ENCODE results near the gene NCKIPSD. TPM values are rescaled to one million over a fixed set of nuclear protein-coding genes. Genes with fewer than 3 reads are reported as not detected.

NCKIPSD gene
- total RNA-seq, 2 donors from 2014 or later, result 51.7 to 97.7 TPM

DNA sequence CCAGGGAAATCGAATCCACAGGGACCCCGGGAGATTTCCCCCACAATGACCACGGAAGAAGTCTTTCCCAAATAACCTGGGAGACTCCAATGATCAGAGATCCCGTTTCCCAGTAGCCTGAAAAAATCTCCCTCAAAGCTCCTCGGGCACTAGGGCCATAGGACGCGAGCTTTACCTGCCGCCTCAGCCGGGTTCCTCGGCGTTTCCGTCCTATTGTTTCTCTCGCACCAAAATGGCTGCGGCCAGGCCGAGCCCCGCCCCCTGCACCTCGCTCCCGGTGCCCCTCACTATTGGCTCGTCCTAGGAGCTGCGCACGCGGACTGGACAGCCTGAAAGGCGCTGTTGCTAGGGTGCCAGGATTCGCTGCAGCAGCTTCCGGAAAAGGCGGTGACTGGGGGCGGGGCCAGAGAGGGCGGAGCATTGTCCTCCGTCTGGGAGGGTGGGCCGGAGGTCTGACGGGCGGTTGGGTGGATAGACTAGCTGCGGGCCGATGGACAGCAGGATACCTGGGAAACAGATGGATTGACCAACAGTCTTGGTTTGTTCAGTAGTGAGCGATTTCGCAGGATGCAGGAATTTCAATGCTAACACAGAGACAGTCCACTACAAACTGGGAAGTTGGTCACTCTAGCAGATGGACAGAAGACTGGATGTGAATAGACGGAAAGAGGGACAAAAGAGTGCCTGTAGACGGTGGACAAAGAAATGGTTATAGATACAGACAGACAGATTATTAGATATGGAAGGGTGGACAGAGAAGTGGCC lies 31.4 kb upstream of the NCKIPSD start, which contains the start of gene IP6K2:
IP6K2 (minus strand) TSS at position 240 of the 765 bp plus-strand sequence. CDS start 21,930 bp downstream, outside the sequence.
- TF ChIP-seq, protein P1, sequence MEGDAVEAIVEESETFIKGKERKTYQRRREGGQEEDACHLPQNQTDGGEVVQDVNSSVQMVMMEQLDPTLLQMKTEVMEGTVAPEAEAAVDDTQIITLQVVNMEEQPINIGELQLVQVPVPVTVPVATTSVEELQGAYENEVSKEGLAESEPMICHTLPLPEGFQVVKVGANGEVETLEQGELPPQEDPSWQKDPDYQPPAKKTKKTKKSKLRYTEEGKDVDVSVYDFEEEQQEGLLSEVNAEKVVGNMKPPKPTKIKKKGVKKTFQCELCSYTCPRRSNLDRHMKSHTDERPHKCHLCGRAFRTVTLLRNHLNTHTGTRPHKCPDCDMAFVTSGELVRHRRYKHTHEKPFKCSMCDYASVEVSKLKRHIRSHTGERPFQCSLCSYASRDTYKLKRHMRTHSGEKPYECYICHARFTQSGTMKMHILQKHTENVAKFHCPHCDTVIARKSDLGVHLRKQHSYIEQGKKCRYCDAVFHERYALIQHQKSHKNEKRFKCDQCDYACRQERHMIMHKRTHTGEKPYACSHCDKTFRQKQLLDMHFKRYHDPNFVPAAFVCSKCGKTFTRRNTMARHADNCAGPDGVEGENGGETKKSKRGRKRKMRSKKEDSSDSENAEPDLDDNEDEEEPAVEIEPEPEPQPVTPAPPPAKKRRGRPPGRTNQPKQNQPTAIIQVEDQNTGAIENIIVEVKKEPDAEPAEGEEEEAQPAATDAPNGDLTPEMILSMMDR (IDR thresholded peaks at IDR 0.05), result no peak
- peaks cover 16% of the 10 kb centered on the region for H3K36me3 ChIP-seq
- H3K27me3 ChIP-seq, result no peaks in the 10 kb centered on the region
- no peaks in the 10 kb centered on the region for H3K9me3 ChIP-seq
- H3K4me3 ChIP-seq, result peak within 1 kb of the TSS; percentile 75 to 77
- DNase-seq (ENCODE audit: low spot score), result peak; percentile 98
- peak within 1 kb of the TSS; percentile 85 to 90 for H3K27ac ChIP-seq
- H3K4me1 ChIP-seq, result peaks cover 0 to 32% of the 10 kb centered on the region in 2 donors

DNA sequence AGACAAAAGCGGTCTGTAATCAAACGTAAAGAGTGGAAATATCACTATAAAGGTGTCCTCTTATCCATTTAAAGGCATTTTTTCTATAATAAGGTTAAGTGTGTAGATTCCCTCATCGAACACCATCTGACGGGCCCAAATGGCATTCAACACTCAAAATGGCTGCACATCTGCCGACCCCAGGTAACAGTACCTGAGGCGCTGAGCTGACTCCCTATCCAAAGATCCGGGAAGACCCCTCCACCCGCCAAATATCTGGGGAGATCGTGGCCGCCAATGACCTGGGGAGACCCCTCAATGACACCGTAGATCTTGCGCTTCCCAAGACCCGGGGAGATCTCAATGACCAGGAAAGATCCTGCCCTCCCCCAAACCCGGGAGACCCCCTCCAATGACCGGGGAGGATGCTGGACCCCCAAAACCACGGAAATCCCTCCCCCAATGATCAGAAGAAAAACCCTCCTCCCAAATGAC lies 30.8 kb upstream of the NCKIPSD start:
- TF ChIP-seq, protein P1 (IDR thresholded peaks at IDR 0.05), result no peak
- peaks cover 0 to 33% of the 10 kb centered on the region in 2 donors for H3K4me1 ChIP-seq
- peaks cover 16% of the 10 kb centered on the region for H3K36me3 ChIP-seq
- peak overlapping the region; percentile 75 to 77 for H3K4me3 ChIP-seq
- H3K27me3 ChIP-seq, result no peaks in the 10 kb centered on the region
- DNase-seq (ENCODE audit: low spot score), result no peak
- peak overlapping the region; percentile 85 to 90 for H3K27ac ChIP-seq
- H3K9me3 ChIP-seq, result no peaks in the 10 kb centered on the region

DNA sequence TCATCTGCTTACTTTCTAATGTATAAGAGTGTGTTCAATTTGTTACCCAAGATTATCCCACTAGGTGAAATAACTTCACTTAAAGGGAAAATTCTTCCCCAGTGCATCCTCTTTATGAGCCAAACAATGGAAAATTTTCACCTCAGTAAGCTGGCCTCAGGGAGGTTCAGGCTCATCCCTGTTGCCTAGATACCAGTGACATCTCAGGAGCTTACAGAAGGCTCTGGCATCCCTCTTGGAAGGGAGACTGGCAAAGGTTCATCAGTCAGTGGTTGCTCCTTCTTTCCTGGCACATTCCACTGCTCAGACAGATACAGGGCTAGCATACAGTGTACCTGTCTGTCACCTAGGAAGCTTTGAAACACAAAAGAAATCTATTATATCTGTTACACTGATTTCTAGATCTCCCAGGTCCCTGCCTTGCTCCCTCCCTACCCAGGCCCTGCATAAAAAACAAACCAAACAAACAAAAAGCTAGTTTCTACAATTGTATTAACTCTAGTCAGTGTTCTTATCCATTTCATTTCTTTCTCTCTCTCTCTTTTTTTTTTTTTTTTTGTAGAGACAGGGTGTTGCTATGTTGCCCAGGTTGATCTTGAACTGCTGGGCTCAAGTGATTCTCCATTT lies 29.6 kb upstream of the NCKIPSD start:
- Histone ChIP-seq H3K4me3 (no peak overlapping the region), H3K4me1 (peaks cover 0 to 38% of the 10 kb centered on the region in 2 donors), H3K9me3 (no peaks in the 10 kb centered on the region), H3K27me3 (no peaks in the 10 kb centered on the region), H3K27ac (peak overlapping the region in 1 of 2 donors; percentile 90), H3K36me3 (peaks cover 26% of the 10 kb centered on the region)
- TF ChIP-seq, protein P1 (IDR thresholded peaks at IDR 0.05), result no peak
- DNase-seq (ENCODE audit: low spot score), result no peak

DNA sequence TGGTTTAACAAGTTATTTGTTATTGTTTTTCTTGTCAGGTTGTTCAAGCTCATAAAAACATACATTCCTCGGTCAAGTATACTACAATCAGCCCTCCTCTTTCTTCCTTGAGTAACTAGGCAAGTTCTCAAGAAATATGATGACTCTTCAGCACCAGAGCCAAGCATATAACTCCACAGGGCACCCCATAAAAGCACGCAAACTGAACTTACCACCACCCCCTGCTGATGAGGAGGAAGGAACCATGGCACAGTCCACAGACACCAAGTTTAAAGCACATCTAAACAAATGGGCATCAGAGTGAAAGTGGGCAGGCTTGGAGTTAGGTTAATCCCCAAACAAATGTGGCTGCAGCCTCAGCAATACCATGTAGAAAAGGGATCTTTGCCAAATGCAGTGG lies 26.0 kb upstream of the NCKIPSD start:
- no peak for DNase-seq (ENCODE audit: low spot score)
- Histone ChIP-seq H3K27me3 (no peaks in the 10 kb centered on the region), H3K4me1 (peaks cover 0 to 64% of the 10 kb centered on the region in 2 donors), H3K36me3 (peaks cover 31% of the 10 kb centered on the region), H3K4me3 (no peak overlapping the region), H3K27ac (no peak overlapping the region), H3K9me3 (no peaks in the 10 kb centered on the region)
- TF ChIP-seq, protein P1 (IDR thresholded peaks at IDR 0.05), result no peak

DNA sequence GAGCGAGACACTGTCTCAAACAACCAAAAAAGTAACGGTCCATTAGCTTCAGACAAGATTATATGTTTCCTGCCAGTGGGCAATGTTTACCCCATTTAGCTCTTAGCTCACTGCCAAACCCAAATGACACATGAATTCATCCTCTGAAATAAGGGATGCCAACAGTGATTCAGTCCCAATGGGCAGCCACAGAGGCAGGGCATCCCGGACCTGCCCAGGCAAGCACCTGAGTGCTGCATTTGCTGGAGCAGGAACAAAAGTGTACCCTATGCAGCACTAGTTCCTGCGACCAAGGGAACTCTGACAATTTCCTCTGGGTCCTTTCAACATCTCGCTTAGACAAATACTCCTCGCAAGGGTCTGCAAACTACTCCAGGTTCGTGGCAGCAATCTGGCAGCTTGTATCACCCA lies 23.3 kb upstream of the NCKIPSD start:
- no peaks in the 10 kb centered on the region for H3K27me3 ChIP-seq
- H3K9me3 ChIP-seq, result no peaks in the 10 kb centered on the region
- TF ChIP-seq, protein P1 (IDR thresholded peaks at IDR 0.05), result no peak
- H3K4me3 ChIP-seq, result no peak overlapping the region
- no peak for DNase-seq (ENCODE audit: low spot score)
- H3K36me3 ChIP-seq, result peaks cover 24% of the 10 kb centered on the region
- peak overlapping the region in 1 of 2 donors; percentile 56 for H3K27ac ChIP-seq
- peaks cover 0 to 42% of the 10 kb centered on the region in 2 donors for H3K4me1 ChIP-seq

Data from right atrium auricular region (tissue), 2 donors.